Measurements from ENCODE around the gene PDLIM7. TPM values are rescaled to one million over a fixed set of nuclear protein-coding genes. Genes with fewer than 3 reads are reported as not detected.

Gene PDLIM7
- total RNA-seq, 2 experiments from 2014 or later, result 41.9 to 50.2 TPM

GRCh38 chr5:177437623-177438022 lies 59.8 kb downstream of the PDLIM7 start:
- POLR2A ChIA-PET, result interaction anchor here (0.9 to 1.9 kb wide), 2 partner anchors 8 to 9 kb away, joined by 4 to 17 read pairs; partner anchors contain the start of gene PRR7

DNA sequence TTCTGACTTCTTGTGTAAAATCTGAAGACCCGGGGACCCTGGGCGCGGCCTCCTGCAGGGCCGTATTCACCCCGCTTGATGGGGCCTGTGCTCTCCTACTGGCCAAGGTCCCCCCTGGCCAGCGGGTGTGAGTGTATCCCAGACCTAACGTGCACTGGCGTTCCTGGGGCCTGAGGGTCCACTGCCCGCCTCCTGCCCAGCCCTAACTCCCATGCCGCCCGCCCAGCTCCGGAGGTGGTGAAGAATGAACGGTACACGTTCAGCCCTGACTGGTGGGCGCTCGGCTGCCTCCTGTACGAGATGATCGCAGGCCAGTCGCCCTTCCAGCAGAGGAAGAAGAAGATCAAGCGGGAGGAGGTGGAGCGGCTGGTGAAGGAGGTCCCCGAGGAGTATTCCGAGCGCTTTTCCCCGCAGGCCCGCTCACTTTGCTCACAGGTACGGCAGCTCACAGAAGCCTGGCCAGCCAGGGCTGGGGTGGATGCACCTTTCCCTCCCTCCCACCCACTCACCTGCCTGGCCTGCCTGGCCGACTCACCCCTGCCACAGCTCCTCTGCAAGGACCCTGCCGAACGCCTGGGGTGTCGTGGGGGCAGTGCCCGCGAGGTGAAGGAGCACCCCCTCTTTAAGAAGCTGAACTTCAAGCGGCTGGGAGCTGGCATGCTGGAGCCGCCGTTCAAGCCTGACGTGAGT lies 61.4 kb downstream of the PDLIM7 start:
- intact Hi-C loops (cut with DNase I, micrococcal nuclease), result no loop called here
- H3K4me3 Mint-ChIP-seq, result no peak overlapping the region
- DNase-seq (no peak), ATAC-seq (no peak)
- ChIA-PET CTCF (interaction anchor here (1.2 to 2.2 kb wide), 5 partner anchors 10 to 65 kb away, joined by 3 to 6 read pairs (median 4); no protein-coding TSS in a partner anchor), POLR2A (interaction anchor here (1.9 kb wide), 1 partner anchor 10 kb away, joined by 17 read pairs; the partner anchor contains the start of gene PRR7)
- no peaks in the 10 kb centered on the region for H3K27me3 Mint-ChIP-seq
- peaks cover 82% of the 10 kb centered on the region for H3K4me1 Mint-ChIP-seq
- no peaks in the 10 kb centered on the region for H3K9me3 Mint-ChIP-seq (ENCODE audit: low read depth)
- H3K27ac Mint-ChIP-seq, result no peak overlapping the region
- H3K36me3 Mint-ChIP-seq (ENCODE audit: low read depth), result peaks cover 72% of the 10 kb centered on the region

More at GRCh38 chr5:177437623-177438022, 59.8 kb downstream of the PDLIM7 start:
- peaks cover 70% of the 10 kb centered on the region for H3K4me1 Mint-ChIP-seq
- no peak for DNase-seq
- no peaks in the 10 kb centered on the region for H3K27me3 Mint-ChIP-seq
- CTCF ChIA-PET, result interaction anchor here (0.7 to 2.2 kb wide), 9 partner anchors 11 to 898 kb away, joined by 3 to 7 read pairs (median 5); partner anchors contain the start of gene GRK6
- no peak for ATAC-seq
- H3K9me3 Mint-ChIP-seq (ENCODE audit: low read depth), result no peaks in the 10 kb centered on the region
- H3K36me3 Mint-ChIP-seq (ENCODE audit: low read depth), result peaks cover 70% of the 10 kb centered on the region
- no peak overlapping the region for H3K4me3 Mint-ChIP-seq
- H3K27ac Mint-ChIP-seq, result no peak overlapping the region
- intact Hi-C loops (cut with DNase I, micrococcal nuclease), result no loop called here

- H3K9me3 Mint-ChIP-seq (ENCODE audit: low read depth), result no peaks in the 10 kb centered on the region
- DNase-seq (no peak), ATAC-seq (no peak)
- H3K27ac Mint-ChIP-seq, result peak overlapping the region; percentile 89
- POLR2A ChIA-PET, result interaction anchor here (0.6 to 1.5 kb wide), 9 partner anchors 8 to 300 kb away, joined by 3 to 9 read pairs (median 3); partner anchors contain the start of gene GRK6
- no peaks in the 10 kb centered on the region for H3K27me3 Mint-ChIP-seq
- peaks cover 77% of the 10 kb centered on the region for H3K36me3 Mint-ChIP-seq (ENCODE audit: low read depth)
- intact Hi-C loops (cut with DNase I, micrococcal nuclease), result loop anchor here in 1 of 2 experiments (5.0 kb wide), 1 partner anchor 772 kb away; no protein-coding TSS in a partner anchor
- H3K4me1 Mint-ChIP-seq, result peaks cover 85% of the 10 kb centered on the region
- CTCF ChIA-PET, result interaction anchor here (0.7 to 12.6 kb wide), 8 partner anchors 9 to 83 kb away, joined by 3 to 131 read pairs (median 4); no protein-coding TSS in a partner anchor
- H3K4me3 Mint-ChIP-seq, result no peak overlapping the region
Measured at GRCh38 chr5:177434942-177435738, 62.3 kb downstream of the PDLIM7 start.

DNA sequence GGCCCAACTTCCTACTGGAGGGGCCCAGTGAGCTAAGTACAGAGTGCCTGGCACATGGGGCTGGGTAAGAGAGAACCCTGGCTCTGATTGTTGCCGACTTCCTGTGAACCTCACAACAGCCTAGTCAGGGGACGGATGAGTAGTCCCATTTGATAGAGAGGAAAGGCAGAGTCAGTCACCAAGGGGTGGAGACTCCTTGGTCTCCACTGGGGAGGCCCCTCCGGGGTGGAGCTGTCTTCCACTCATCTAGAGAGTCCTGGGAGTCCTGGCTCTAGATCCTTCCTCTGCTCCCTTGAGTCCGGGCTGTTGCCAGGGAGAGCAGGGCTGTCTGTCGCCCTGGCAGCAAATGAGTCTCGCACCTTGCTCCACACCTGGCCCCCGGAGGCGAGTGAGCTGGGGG lies 63.0 kb downstream of the PDLIM7 start:
- Mint-ChIP-seq H3K36me3 (ENCODE audit: low read depth) (peaks cover 77% of the 10 kb centered on the region), H3K27ac (peak overlapping the region; percentile 89), H3K4me3 (peak overlapping the region; percentile 52), H3K9me3 (ENCODE audit: low read depth) (no peaks in the 10 kb centered on the region), H3K4me1 (peaks cover 85% of the 10 kb centered on the region), H3K27me3 (no peaks in the 10 kb centered on the region)
- peak; percentile 87 for DNase-seq
- ChIA-PET POLR2A (interaction anchor here (0.5 to 1.5 kb wide), 10 partner anchors 8 to 299 kb away, joined by 3 to 9 read pairs (median 3); partner anchors contain the start of gene GRK6), CTCF (interaction anchor here (0.6 to 12.6 kb wide), 10 partner anchors 9 to 82 kb away, joined by 3 to 131 read pairs (median 4); no protein-coding TSS in a partner anchor)
- ATAC-seq, result peak; percentile 82
- intact Hi-C loops (cut with DNase I, micrococcal nuclease), result loop anchor here in 1 of 2 experiments (5.0 kb wide), 1 partner anchor 773 kb away; no protein-coding TSS in a partner anchor

GRCh38 chr5:177433658-177434217 lies 63.7 kb downstream of the PDLIM7 start:
- peak; percentile 12 for DNase-seq
- Mint-ChIP-seq H3K27me3 (no peaks in the 10 kb centered on the region), H3K4me1 (peaks cover 88% of the 10 kb centered on the region), H3K4me3 (peak overlapping the region; percentile 36), H3K27ac (peak overlapping the region; percentile 89), H3K9me3 (ENCODE audit: low read depth) (no peaks in the 10 kb centered on the region), H3K36me3 (ENCODE audit: low read depth) (peaks cover 80% of the 10 kb centered on the region)
- ChIA-PET CTCF (interaction anchor here (0.6 to 12.6 kb wide), 9 partner anchors 8 to 82 kb away, joined by 3 to 131 read pairs (median 4); partner anchors contain the start of gene LMAN2), POLR2A (interaction anchor here (0.5 to 1.5 kb wide), 8 partner anchors 9 to 43 kb away, joined by 3 to 9 read pairs (median 3); no protein-coding TSS in a partner anchor)
- ATAC-seq, result no peak
- intact Hi-C loops (cut with DNase I, micrococcal nuclease), result loop anchor here in 1 of 2 experiments (5.0 kb wide), 1 partner anchor 774 kb away; no protein-coding TSS in a partner anchor

Other genes starting within 250 kb of the PDLIM7 start
- 10 to 100 TPM; 10.9 to 21.0 TPM for gene RAB24, start 193.9 kb downstream of the PDLIM7 start, total RNA-seq
- 100 to 1,000 TPM; 266 to 362 TPM for gene PRELID1, start 193.8 kb downstream of the PDLIM7 start, total RNA-seq
- 10 to 100 TPM; 21.3 to 27.2 TPM for gene MXD3, start 185.7 kb downstream of the PDLIM7 start, total RNA-seq
- 10 to 100 TPM; 74.5 to 92.1 TPM for gene LMAN2, start 145.9 kb downstream of the PDLIM7 start, total RNA-seq
- 10 to 100 TPM; 43.8 to 62.0 TPM for gene RGS14, start 139.7 kb downstream of the PDLIM7 start, total RNA-seq
- under 1 TPM in 1 of 2 experiments, not detected in 1; 0.14 TPM for gene SLC34A1, start 113.2 kb downstream of the PDLIM7 start, total RNA-seq
- gene PFN3, start 96.9 kb downstream of the PDLIM7 start, total RNA-seq, result not detected
- 1 to 10 TPM; 3.4 to 4.9 TPM for gene F12, start 88.0 kb downstream of the PDLIM7 start, total RNA-seq
- gene GRK6, start 70.9 kb downstream of the PDLIM7 start, total RNA-seq, result 100 to 1,000 TPM; 110 to 141 TPM
- gene PRR7, start 50.8 kb downstream of the PDLIM7 start, total RNA-seq, result 10 to 100 TPM; 12.3 to 13.0 TPM
- 10 to 100 TPM; 29.5 to 41.2 TPM for gene DBN1, start 24.0 kb downstream of the PDLIM7 start, total RNA-seq
- gene DOK3, start 12.2 kb upstream of the PDLIM7 start, total RNA-seq, result 1 to 10 TPM; 4.2 to 4.8 TPM
- gene DDX41, start 19.4 kb upstream of the PDLIM7 start, total RNA-seq, result 100 to 1,000 TPM; 192 to 197 TPM
- gene FAM193B, start 57.0 kb upstream of the PDLIM7 start, total RNA-seq, result 10 to 100 TPM; 63.6 to 77.7 TPM
- gene TMED9, start 94.6 kb upstream of the PDLIM7 start, total RNA-seq, result 100 to 1,000 TPM in 1 of 2 experiments, 10 to 100 TPM in 1; 83.2 to 109 TPM
- gene B4GALT7, start 102.5 kb upstream of the PDLIM7 start, total RNA-seq, result 10 to 100 TPM; 16.3 to 18.1 TPM

Data from activated CD4-positive, alpha-beta T cell treated with anti-CD3 and anti-CD28 coated beads for 36 hours (primary cell).